HEK293 (cell line): ENCODE results near the gene UQCC3.

Experiments used
- EGR2 ChIP-seq: fragments of 450-650 bp; formaldehyde crosslinking; IDR thresholded peaks from 2 replicates; pipeline ENCODE4 v1.5.1; 2016; ENCODE audit warnings: low read depth, missing biosample characterization, missing genetic modification characterization
- KLF1 ChIP-seq: fragments of 450-650 bp; formaldehyde crosslinking; IDR thresholded peaks from 2 replicates; pipeline ENCODE4 v1.5.1; 2016; ENCODE audit warnings: missing biosample characterization, missing genetic modification characterization
- KLF16 ChIP-seq: fragments of 450-650 bp; formaldehyde crosslinking; IDR thresholded peaks from 2 replicates; pipeline ENCODE4 v1.5.1; 2017; ENCODE audit warnings: missing biosample characterization, missing genetic modification characterization
- KLF9 ChIP-seq: fragments of 450-650 bp; formaldehyde crosslinking; IDR thresholded peaks from 2 replicates; pipeline ENCODE4 v1.5.1; 2016; ENCODE audit warnings: missing biosample characterization, missing genetic modification characterization, low read depth
- OSR2 ChIP-seq: fragments of 450-650 bp; formaldehyde crosslinking; IDR thresholded peaks from 2 replicates; pipeline ENCODE4 v1.5.1; 2016; ENCODE audit warnings: missing biosample characterization, missing genetic modification characterization
- OVOL3 ChIP-seq: fragments of 450-650 bp; formaldehyde crosslinking; IDR thresholded peaks from 2 replicates; pipeline ENCODE4 v1.5.1; 2016; ENCODE audit warnings: missing biosample characterization, missing genetic modification characterization
- PATZ1 ChIP-seq: fragments of 450-650 bp; formaldehyde crosslinking; IDR thresholded peaks from 2 replicates; pipeline ENCODE4 v1.5.1; 2016; ENCODE audit warnings: missing biosample characterization, missing genetic modification characterization
- SETDB1 ChIP-seq: IDR thresholded peaks from one replicate; pipeline ENCODE4 v1.6.1; 2017; ENCODE audit warnings: mild to moderate bottlenecking, low read length, moderate library complexity, mixed read lengths; ENCODE audit not compliant: insufficient read length
- SP2 ChIP-seq: fragments of 450-650 bp; formaldehyde crosslinking; IDR thresholded peaks from 2 replicates; pipeline ENCODE4 v1.5.1; 2016; ENCODE audit warnings: missing biosample characterization, missing genetic modification characterization
- TCF7L2 ChIP-seq: IDR thresholded peaks from 2 replicates; pipeline ENCODE4 v1.6.1; 2011; ENCODE audit warnings: low read depth, mild to moderate bottlenecking, inconsistent platforms, low read length, moderate library complexity, borderline replicate concordance
- ZBTB48 ChIP-seq: fragments of 450-650 bp; formaldehyde crosslinking; IDR thresholded peaks from 2 replicates; pipeline ENCODE4 v1.5.1; 2016; ENCODE audit warnings: missing biosample characterization, missing genetic modification characterization
- ZFHX2 ChIP-seq: fragments of 450-650 bp; formaldehyde crosslinking; conservative IDR thresholded peaks from 2 replicates; pipeline ENCODE4 v1.5.1; 2016; ENCODE audit warnings: missing biosample characterization, missing genetic modification characterization
- ZNF114 ChIP-seq: fragments of 450-650 bp; formaldehyde crosslinking; IDR thresholded peaks from 2 replicates; pipeline ENCODE4 v1.5.0; 2017; ENCODE audit warnings: missing biosample characterization, missing genetic modification characterization
- ZNF202 ChIP-seq: fragments of 450-650 bp; formaldehyde crosslinking; IDR thresholded peaks from 2 replicates; pipeline ENCODE4 v1.5.1; 2016; ENCODE audit warnings: missing biosample characterization, missing genetic modification characterization, borderline replicate concordance
- ZNF248 ChIP-seq: fragments of 450-650 bp; formaldehyde crosslinking; IDR thresholded peaks from 2 replicates; pipeline ENCODE4 v1.5.1; 2017; ENCODE audit warnings: missing biosample characterization, missing genetic modification characterization
- ZNF274 ChIP-seq, 2 experiments: fragments of 200-500 bp in 1 of 2; fragments of 450-650 bp in 1 of 2; sonication (Bioruptor generic) in 1 of 2; formaldehyde crosslinking in 1 of 2; IDR thresholded peaks; 2 replicates each; pipeline versions ENCODE4 v1.5.1 to v1.6.1; 2014 to 2016; ENCODE audit warnings: borderline replicate concordance in 1 of 2, inconsistent platforms in 1 of 2, low read length in 1 of 2, missing biosample characterization in 1 of 2, missing genetic modification characterization in 1 of 2
- ZNF311 ChIP-seq: fragments of 450-650 bp; formaldehyde crosslinking; IDR thresholded peaks from 2 replicates; pipeline ENCODE4 v1.5.1; 2017; ENCODE audit warnings: missing biosample characterization, missing genetic modification characterization, borderline replicate concordance
- ZNF426 ChIP-seq: fragments of 450-650 bp; formaldehyde crosslinking; IDR thresholded peaks from 2 replicates; pipeline ENCODE4 v1.5.1; 2017; ENCODE audit warnings: missing biosample characterization, missing genetic modification characterization, mild to moderate bottlenecking, inconsistent platforms, moderate library complexity
- ZNF555 ChIP-seq: fragments of 450-650 bp; formaldehyde crosslinking; conservative IDR thresholded peaks from 2 replicates; pipeline ENCODE4 v1.5.1; 2017; ENCODE audit warnings: missing biosample characterization, mild to moderate bottlenecking, missing genetic modification characterization, inconsistent platforms
- ZNF571 ChIP-seq: fragments of 450-650 bp; formaldehyde crosslinking; IDR thresholded peaks from 2 replicates; pipeline ENCODE4 v1.5.0; 2017; ENCODE audit warnings: missing biosample characterization, missing genetic modification characterization
- ZNF596 ChIP-seq: fragments of 450-650 bp; IDR thresholded peaks from 2 replicates; pipeline ENCODE4 v1.5.0; 2018; ENCODE audit warnings: missing biosample characterization, mild to moderate bottlenecking, missing genetic modification characterization, moderate library complexity
- ZNF600 ChIP-seq: fragments of 450-650 bp; formaldehyde crosslinking; IDR thresholded peaks from 2 replicates; pipeline ENCODE4 v1.5.1; 2016; ENCODE audit warnings: missing biosample characterization, missing genetic modification characterization
- ZNF626 ChIP-seq: fragments of 450-650 bp; sonication (Bioruptor Pico); formaldehyde crosslinking; IDR thresholded peaks from 2 replicates; pipeline ENCODE4 v1.5.1; 2018; ENCODE audit warnings: missing biosample characterization, missing genetic modification characterization, inconsistent platforms
- ZNF654 ChIP-seq: fragments of 450-650 bp; formaldehyde crosslinking; IDR thresholded peaks from 2 replicates; pipeline ENCODE4 v1.5.1; 2016; ENCODE audit warnings: low read depth, missing biosample characterization, missing genetic modification characterization
- ZNF664 ChIP-seq: fragments of 450-650 bp; formaldehyde crosslinking; IDR thresholded peaks from 2 replicates; pipeline ENCODE4 v1.5.1; 2016; ENCODE audit warnings: missing biosample characterization, missing genetic modification characterization
- ZNF701 ChIP-seq: fragments of 450-650 bp; formaldehyde crosslinking; IDR thresholded peaks from 2 replicates; pipeline ENCODE4 v1.5.1; 2016; ENCODE audit warnings: missing biosample characterization, missing genetic modification characterization
- ZSCAN23 ChIP-seq: fragments of 450-650 bp; formaldehyde crosslinking; IDR thresholded peaks from 2 replicates; pipeline ENCODE4 v1.5.1; 2016; ENCODE audit warnings: missing biosample characterization, missing genetic modification characterization
- ZSCAN4 ChIP-seq: fragments of 450-650 bp; formaldehyde crosslinking; IDR thresholded peaks from 2 replicates; pipeline ENCODE4 v1.5.1; 2017; ENCODE audit warnings: missing biosample characterization, missing genetic modification characterization
- TF ChIP-seq, protein P1 (sequence below): fragments of 450-650 bp; formaldehyde crosslinking; IDR thresholded peaks from 2 replicates; pipeline ENCODE4 v1.5.1; 2016; ENCODE audit warnings: missing biosample characterization, missing genetic modification characterization
- TF ChIP-seq, protein P2 (sequence below): fragments of 450-650 bp; formaldehyde crosslinking; IDR thresholded peaks from 2 replicates; pipeline ENCODE4 v1.5.1; 2017; ENCODE audit warnings: missing biosample characterization, missing genetic modification characterization
- TF ChIP-seq, protein P3 (sequence below): fragments of 450-650 bp; formaldehyde crosslinking; IDR thresholded peaks from 2 replicates; pipeline ENCODE4 v1.5.1; 2016; ENCODE audit warnings: missing biosample characterization, missing genetic modification characterization
- TF ChIP-seq, protein P4 (sequence below): fragments of 450-650 bp; formaldehyde crosslinking; IDR thresholded peaks from 2 replicates; pipeline ENCODE4 v1.5.1; 2016; ENCODE audit warnings: missing biosample characterization, missing genetic modification characterization

UQCC3 gene

GRCh38 chr11:62707277-62707861 lies 35.9 kb downstream of the UQCC3 start, which contains the start of the genes BSCL2 and GNG3 (continued):
- TF ChIP-seq, protein P1, sequence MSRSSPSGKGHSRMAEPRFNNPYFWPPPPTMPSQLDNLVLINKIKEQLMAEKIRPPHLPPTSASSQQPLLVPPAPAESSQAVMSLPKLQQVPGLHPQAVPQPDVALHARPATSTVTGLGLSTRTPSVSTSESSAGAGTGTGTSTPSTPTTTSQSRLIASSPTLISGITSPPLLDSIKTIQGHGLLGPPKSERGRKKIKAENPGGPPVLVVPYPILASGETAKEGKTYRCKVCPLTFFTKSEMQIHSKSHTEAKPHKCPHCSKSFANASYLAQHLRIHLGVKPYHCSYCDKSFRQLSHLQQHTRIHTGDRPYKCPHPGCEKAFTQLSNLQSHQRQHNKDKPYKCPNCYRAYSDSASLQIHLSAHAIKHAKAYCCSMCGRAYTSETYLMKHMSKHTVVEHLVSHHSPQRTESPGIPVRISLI = no peak
- TF ChIP-seq SETDB1 (no peak), ZNF202 (no peak), ZNF664 (tag by site-specific recombination) (no peak), ZNF114 (tag by site-specific recombination) (no peak), TCF7L2 (no peak), ZNF596 (no peak), OVOL3 (tag by site-specific recombination) (no peak), PATZ1 (tag by site-specific recombination) (peak; percentile 68), OSR2 (no peak), ZNF311 (tag by site-specific recombination) (no peak), ZNF701 (tag by site-specific recombination) (no peak), ZNF600 (tag by site-specific recombination) (no peak), KLF16 (tag by site-specific recombination) (no peak), ZFHX2 (no peak), ZNF626 (tag by site-specific recombination) (no peak), ZNF248 (tag by site-specific recombination) (no peak), ZSCAN23 (tag by site-specific recombination) (no peak), ZNF426 (tag by site-specific recombination) (no peak), EGR2 (tag by site-specific recombination) (no peak), ZNF571 (no peak), ZNF555 (tag by site-specific recombination) (no peak), KLF1 (tag by site-specific recombination) (no peak), KLF9 (0 out of 2 replicates have a peak, but pooled peaks have one; percentile 19), ZNF274 (IDR thresholded peaks at IDR 0.05; ENCODE audit: low read length) (no peak), ZNF274 (tag by site-specific recombination; IDR thresholded peaks at IDR 0.05; ENCODE audit: borderline replicate concordance) (no peak), ZBTB48 (peak; percentile 51; the same call in 1 of the 2 replicates), ZNF654 (tag by site-specific recombination) (no peak), ZSCAN4 (tag by site-specific recombination) (no peak), SP2 (tag by site-specific recombination) (no peak)
- TF ChIP-seq, protein P2, sequence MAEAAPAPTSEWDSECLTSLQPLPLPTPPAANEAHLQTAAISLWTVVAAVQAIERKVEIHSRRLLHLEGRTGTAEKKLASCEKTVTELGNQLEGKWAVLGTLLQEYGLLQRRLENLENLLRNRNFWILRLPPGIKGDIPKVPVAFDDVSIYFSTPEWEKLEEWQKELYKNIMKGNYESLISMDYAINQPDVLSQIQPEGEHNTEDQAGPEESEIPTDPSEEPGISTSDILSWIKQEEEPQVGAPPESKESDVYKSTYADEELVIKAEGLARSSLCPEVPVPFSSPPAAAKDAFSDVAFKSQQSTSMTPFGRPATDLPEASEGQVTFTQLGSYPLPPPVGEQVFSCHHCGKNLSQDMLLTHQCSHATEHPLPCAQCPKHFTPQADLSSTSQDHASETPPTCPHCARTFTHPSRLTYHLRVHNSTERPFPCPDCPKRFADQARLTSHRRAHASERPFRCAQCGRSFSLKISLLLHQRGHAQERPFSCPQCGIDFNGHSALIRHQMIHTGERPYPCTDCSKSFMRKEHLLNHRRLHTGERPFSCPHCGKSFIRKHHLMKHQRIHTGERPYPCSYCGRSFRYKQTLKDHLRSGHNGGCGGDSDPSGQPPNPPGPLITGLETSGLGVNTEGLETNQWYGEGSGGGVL = no peak
- TF ChIP-seq, protein P3, sequence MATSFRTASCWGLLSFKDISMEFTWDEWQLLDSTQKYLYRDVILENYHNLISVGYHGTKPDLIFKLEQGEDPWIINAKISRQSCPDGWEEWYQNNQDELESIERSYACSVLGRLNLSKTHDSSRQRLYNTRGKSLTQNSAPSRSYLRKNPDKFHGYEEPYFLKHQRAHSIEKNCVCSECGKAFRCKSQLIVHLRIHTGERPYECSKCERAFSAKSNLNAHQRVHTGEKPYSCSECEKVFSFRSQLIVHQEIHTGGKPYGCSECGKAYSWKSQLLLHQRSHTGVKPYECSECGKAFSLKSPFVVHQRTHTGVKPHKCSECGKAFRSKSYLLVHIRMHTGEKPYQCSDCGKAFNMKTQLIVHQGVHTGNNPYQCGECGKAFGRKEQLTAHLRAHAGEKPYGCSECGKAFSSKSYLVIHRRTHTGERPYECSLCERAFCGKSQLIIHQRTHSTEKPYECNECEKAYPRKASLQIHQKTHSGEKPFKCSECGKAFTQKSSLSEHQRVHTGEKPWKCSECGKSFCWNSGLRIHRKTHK = no peak
- TF ChIP-seq, protein P4, sequence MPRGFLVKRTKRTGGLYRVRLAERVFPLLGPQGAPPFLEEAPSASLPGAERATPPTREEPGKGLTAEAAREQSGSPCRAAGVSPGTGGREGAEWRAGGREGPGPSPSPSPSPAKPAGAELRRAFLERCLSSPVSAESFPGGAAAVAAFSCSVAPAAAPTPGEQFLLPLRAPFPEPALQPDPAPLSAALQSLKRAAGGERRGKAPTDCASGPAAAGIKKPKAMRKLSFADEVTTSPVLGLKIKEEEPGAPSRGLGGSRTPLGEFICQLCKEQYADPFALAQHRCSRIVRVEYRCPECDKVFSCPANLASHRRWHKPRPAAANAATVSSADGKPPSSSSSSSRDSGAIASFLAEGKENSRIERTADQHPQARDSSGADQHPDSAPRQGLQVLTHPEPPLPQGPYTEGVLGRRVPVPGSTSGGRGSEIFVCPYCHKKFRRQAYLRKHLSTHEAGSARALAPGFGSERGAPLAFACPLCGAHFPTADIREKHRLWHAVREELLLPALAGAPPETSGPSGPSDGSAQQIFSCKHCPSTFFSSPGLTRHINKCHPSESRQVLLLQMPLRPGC (tag by site-specific recombination) = no peak
